ENCODE results near the gene SNRNP200.

The SNRNP200 gene

DNA sequence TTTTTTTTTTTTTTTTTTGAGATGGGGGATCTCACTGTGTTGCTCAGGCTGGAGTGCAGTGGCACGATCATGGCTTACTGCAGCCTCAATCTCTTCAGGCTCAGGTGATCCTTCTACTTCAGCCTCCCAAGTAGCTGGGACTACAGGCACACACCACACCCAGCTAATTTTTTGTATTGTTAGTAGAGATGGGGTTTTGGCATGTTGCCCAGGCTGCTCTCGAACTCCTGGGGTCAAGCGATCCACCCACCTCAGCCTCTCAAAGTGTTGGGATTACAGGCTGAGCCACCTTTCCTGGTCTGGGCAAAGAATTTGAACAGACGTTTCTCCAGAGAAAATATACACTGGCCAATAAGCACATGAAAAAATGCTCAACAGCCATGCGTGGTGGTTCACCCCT is 2.9 kb upstream of the SNRNP200 start (continued):
- TF ChIP-seq, protein P1, sequence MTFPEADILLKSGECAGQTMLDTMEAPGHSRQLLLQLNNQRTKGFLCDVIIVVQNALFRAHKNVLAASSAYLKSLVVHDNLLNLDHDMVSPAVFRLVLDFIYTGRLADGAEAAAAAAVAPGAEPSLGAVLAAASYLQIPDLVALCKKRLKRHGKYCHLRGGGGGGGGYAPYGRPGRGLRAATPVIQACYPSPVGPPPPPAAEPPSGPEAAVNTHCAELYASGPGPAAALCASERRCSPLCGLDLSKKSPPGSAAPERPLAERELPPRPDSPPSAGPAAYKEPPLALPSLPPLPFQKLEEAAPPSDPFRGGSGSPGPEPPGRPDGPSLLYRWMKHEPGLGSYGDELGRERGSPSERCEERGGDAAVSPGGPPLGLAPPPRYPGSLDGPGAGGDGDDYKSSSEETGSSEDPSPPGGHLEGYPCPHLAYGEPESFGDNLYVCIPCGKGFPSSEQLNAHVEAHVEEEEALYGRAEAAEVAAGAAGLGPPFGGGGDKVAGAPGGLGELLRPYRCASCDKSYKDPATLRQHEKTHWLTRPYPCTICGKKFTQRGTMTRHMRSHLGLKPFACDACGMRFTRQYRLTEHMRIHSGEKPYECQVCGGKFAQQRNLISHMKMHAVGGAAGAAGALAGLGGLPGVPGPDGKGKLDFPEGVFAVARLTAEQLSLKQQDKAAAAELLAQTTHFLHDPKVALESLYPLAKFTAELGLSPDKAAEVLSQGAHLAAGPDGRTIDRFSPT (tag by site-specific recombination; IDR thresholded peaks at IDR 0.05), result no peak
- TF ChIP-seq, protein P2, sequence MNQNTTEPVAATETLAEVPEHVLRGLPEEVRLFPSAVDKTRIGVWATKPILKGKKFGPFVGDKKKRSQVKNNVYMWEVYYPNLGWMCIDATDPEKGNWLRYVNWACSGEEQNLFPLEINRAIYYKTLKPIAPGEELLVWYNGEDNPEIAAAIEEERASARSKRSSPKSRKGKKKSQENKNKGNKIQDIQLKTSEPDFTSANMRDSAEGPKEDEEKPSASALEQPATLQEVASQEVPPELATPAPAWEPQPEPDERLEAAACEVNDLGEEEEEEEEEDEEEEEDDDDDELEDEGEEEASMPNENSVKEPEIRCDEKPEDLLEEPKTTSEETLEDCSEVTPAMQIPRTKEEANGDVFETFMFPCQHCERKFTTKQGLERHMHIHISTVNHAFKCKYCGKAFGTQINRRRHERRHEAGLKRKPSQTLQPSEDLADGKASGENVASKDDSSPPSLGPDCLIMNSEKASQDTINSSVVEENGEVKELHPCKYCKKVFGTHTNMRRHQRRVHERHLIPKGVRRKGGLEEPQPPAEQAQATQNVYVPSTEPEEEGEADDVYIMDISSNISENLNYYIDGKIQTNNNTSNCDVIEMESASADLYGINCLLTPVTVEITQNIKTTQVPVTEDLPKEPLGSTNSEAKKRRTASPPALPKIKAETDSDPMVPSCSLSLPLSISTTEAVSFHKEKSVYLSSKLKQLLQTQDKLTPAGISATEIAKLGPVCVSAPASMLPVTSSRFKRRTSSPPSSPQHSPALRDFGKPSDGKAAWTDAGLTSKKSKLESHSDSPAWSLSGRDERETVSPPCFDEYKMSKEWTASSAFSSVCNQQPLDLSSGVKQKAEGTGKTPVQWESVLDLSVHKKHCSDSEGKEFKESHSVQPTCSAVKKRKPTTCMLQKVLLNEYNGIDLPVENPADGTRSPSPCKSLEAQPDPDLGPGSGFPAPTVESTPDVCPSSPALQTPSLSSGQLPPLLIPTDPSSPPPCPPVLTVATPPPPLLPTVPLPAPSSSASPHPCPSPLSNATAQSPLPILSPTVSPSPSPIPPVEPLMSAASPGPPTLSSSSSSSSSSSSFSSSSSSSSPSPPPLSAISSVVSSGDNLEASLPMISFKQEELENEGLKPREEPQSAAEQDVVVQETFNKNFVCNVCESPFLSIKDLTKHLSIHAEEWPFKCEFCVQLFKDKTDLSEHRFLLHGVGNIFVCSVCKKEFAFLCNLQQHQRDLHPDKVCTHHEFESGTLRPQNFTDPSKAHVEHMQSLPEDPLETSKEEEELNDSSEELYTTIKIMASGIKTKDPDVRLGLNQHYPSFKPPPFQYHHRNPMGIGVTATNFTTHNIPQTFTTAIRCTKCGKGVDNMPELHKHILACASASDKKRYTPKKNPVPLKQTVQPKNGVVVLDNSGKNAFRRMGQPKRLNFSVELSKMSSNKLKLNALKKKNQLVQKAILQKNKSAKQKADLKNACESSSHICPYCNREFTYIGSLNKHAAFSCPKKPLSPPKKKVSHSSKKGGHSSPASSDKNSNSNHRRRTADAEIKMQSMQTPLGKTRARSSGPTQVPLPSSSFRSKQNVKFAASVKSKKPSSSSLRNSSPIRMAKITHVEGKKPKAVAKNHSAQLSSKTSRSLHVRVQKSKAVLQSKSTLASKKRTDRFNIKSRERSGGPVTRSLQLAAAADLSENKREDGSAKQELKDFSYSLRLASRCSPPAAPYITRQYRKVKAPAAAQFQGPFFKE (tag by site-specific recombination; IDR thresholded peaks at IDR 0.05; ENCODE audit: borderline replicate concordance), result no peak
- TF ChIP-seq ZNF76 (tag by site-specific recombination; IDR thresholded peaks at IDR 0.05; ENCODE audit: borderline replicate concordance, low read depth) (no peak), KLF9 (tag by site-specific recombination; IDR thresholded peaks at IDR 0.05; ENCODE audit: low read depth) (no peak), ZNF174 (tag by site-specific recombination; IDR thresholded peaks at IDR 0.05) (no peak), ZFP41 (tag by site-specific recombination; IDR thresholded peaks at IDR 0.05; ENCODE audit: borderline replicate concordance) (no peak), ZNF571 (tag by site-specific recombination; IDR thresholded peaks at IDR 0.05) (no peak)
- TF ChIP-seq, protein P3, sequence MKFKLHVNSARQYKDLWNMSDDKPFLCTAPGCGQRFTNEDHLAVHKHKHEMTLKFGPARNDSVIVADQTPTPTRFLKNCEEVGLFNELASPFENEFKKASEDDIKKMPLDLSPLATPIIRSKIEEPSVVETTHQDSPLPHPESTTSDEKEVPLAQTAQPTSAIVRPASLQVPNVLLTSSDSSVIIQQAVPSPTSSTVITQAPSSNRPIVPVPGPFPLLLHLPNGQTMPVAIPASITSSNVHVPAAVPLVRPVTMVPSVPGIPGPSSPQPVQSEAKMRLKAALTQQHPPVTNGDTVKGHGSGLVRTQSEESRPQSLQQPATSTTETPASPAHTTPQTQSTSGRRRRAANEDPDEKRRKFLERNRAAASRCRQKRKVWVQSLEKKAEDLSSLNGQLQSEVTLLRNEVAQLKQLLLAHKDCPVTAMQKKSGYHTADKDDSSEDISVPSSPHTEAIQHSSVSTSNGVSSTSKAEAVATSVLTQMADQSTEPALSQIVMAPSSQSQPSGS (tag by site-specific recombination; IDR thresholded peaks at IDR 0.05; ENCODE audit: low read depth), result no peak

DNA sequence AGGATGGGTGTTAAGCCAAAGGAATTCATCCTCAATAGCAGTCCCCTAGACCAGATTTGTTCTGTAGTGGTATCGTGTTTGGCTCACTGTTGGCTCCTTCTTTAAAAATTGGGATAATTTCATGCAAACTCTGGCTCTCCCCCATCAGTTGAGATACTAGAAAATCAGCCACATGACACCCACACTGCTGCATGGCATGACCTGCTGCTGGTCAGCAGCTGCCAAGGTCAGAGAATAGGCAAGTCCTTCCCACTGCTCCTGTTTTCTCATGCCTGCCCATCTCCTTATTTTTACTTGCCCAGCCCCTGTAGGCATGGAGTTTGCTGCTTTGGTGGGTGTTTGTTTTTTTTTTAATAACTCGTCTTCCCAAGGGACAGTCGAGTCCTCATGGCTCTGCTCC is 1.0 kb upstream of the SNRNP200 start:
- TF ChIP-seq ZNF114 (tag by site-specific recombination; IDR thresholded peaks at IDR 0.05) (no peak), ZEB2 (tag by site-specific recombination; IDR thresholded peaks at IDR 0.05) (no peak), ZNF221 (tag by site-specific recombination; IDR thresholded peaks at IDR 0.05; ENCODE audit: borderline replicate concordance) (no peak), ZNF501 (tag by site-specific recombination; IDR thresholded peaks at IDR 0.05) (no peak), ZNF223 (tag by site-specific recombination; IDR thresholded peaks at IDR 0.05) (no peak), IKZF3 (tag by site-specific recombination; IDR thresholded peaks at IDR 0.05) (no peak), ZNF660 (tag by site-specific recombination; IDR thresholded peaks at IDR 0.05) (no peak), ZNF324 (tag by site-specific recombination; IDR thresholded peaks at IDR 0.05) (no peak), KLF9 (tag by site-specific recombination; IDR thresholded peaks at IDR 0.05; ENCODE audit: low read depth) (no peak), ZNF473 (tag by site-specific recombination; IDR thresholded peaks at IDR 0.05) (no peak), TCF7L2 (IDR thresholded peaks at IDR 0.05; ENCODE audit: borderline replicate concordance, low read depth, low read length) (no peak), ZNF677 (tag by site-specific recombination; IDR thresholded peaks at IDR 0.05) (no peak), ZXDB (tag by site-specific recombination; IDR thresholded peaks at IDR 0.05) (no peak)
- TF ChIP-seq, protein P4, sequence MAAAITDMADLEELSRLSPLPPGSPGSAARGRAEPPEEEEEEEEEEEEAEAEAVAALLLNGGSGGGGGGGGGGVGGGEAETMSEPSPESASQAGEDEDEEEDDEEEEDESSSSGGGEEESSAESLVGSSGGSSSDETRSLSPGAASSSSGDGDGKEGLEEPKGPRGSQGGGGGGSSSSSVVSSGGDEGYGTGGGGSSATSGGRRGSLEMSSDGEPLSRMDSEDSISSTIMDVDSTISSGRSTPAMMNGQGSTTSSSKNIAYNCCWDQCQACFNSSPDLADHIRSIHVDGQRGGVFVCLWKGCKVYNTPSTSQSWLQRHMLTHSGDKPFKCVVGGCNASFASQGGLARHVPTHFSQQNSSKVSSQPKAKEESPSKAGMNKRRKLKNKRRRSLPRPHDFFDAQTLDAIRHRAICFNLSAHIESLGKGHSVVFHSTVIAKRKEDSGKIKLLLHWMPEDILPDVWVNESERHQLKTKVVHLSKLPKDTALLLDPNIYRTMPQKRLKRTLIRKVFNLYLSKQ (tag by site-specific recombination; IDR thresholded peaks at IDR 0.05; ENCODE audit: borderline replicate concordance), result no peak
- TF ChIP-seq, protein P5, sequence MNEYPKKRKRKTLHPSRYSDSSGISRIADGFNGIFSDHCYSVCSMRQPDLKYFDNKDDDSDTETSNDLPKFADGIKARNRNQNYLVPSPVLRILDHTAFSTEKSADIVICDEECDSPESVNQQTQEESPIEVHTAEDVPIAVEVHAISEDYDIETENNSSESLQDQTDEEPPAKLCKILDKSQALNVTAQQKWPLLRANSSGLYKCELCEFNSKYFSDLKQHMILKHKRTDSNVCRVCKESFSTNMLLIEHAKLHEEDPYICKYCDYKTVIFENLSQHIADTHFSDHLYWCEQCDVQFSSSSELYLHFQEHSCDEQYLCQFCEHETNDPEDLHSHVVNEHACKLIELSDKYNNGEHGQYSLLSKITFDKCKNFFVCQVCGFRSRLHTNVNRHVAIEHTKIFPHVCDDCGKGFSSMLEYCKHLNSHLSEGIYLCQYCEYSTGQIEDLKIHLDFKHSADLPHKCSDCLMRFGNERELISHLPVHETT (tag by site-specific recombination; IDR thresholded peaks at IDR 0.05), result no peak
- TF ChIP-seq, protein P6, sequence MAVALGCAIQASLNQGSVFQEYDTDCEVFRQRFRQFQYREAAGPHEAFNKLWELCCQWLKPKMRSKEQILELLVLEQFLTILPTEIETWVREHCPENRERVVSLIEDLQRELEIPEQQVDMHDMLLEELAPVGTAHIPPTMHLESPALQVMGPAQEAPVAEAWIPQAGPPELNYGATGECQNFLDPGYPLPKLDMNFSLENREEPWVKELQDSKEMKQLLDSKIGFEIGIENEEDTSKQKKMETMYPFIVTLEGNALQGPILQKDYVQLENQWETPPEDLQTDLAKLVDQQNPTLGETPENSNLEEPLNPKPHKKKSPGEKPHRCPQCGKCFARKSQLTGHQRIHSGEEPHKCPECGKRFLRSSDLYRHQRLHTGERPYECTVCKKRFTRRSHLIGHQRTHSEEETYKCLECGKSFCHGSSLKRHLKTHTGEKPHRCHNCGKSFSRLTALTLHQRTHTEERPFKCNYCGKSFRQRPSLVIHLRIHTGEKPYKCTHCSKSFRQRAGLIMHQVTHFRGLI (tag by site-specific recombination; IDR thresholded peaks at IDR 0.05), result no peak
- H3K36me3 ChIP-seq (ENCODE audit: control insufficient read depth in 2 of 2, insufficient read depth in 1 of 2, low read length in 2 of 2), result peaks cover 16 to 33% of the 10 kb centered on the region in 2 experiments
- H3K4me1 ChIP-seq (ENCODE audit: control insufficient read depth, insufficient read depth, low read length), result peaks cover 9% of the 10 kb centered on the region; the same call in 1 of the 2 replicates
- ChIA-PET CTCF (interaction anchor here (0.7 to 0.9 kb wide), 3 partner anchors 39 to 205 kb away, joined by 3 read pairs; no protein-coding TSS in a partner anchor), POLR2A (interaction anchor here (1.3 to 2.0 kb wide), 2 partner anchors 15 to 30 kb away, joined by 8 to 16 read pairs; partner anchors contain the start of gene NCAPH)
- H3K4me3 ChIP-seq (ENCODE audit: low read depth, low read length), result peak overlapping the region; percentile 76
- H3K27ac ChIP-seq (ENCODE audit: extremely low read depth, low read depth, low read length), result peak overlapping the region; percentile 69; the same call in 1 of the 2 replicates
- H3K9me3 ChIP-seq (ENCODE audit: control insufficient read depth, insufficient read depth, low read depth, low read length), result no peaks in the 10 kb centered on the region
